PC-9 (cell line): ENCODE measurements around the gene RRP1.

Experiments used
- CTCF ChIP-seq: fragments of 200-600 bp; sonication (generic); conservative IDR thresholded peaks from 2 replicates; pipeline ENCODE4 v1.6.1; 2017; ENCODE audit warnings: mixed run types, antibody characterized with exemption, mild to moderate bottlenecking, moderate library complexity
- EZH2 ChIP-seq: fragments of 200-600 bp; sonication (generic); IDR thresholded peaks from 2 replicates; pipeline ENCODE4 v1.8.0; 2017; ENCODE audit warnings: antibody characterized with exemption, low read depth

DNA sequence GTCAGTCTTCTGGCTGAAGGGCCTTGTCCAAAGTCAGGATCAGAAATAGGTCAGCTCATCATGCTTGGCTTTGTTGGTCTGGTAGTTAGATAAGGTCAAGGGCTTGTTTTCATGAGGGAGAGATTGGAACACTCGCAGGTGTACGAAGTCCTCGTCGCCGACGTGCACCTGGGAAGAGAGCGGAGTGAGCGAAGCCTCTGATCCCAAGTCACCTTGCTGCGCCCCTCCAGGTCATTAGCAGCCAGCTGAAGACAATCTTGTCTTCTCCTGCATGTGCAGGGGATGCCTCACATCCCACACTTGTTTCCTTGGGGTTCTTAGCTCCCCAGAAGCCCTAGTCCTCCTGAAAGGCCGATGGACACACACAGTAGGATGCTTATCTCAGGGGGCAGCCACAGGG is 15.2 kb upstream of the RRP1 start:
- TF ChIP-seq CTCF (no peak), EZH2 (no peak)
